Keratinocyte (primary cell): ENCODE measurements around the gene CDR2L.

Experiments used
- CTCF ChIP-seq, 3 experiments: IDR thresholded peaks in 1 of 3; conservative IDR thresholded peaks in 1 of 3; optimal IDR thresholded peaks in 1 of 3; 2 replicates in 2 of 3; 3 replicates in 1 of 3; pipeline versions ENCODE3 to v1.5.1; 2011; ENCODE audit warnings: low read length in 3 of 3, mild to moderate bottlenecking in 3 of 3, moderate library complexity in 2 of 3, control low read depth in 1 of 3, inconsistent platforms in 1 of 3; ENCODE audit not compliant: insufficient read depth in 2 of 3; ENCODE audit errors: extremely low read depth in 1 of 3
- EZH2 ChIP-seq: IDR thresholded peaks from one replicate; pipeline ENCODE4 v1.6.1; 2012; ENCODE audit warnings: inconsistent platforms, mild to moderate bottlenecking, low read length, moderate library complexity

GRCh38 chr17:74964246-74964761 is 23.1 kb upstream of the CDR2L start:
- TF ChIP-seq CTCF (optimal IDR thresholded peaks at IDR 0.05 in 1 of 3, IDR thresholded peaks at IDR 0.05 in 1 of 3, conservative IDR thresholded peaks at IDR 0.05 in 1 of 3; ENCODE audit: extremely low read depth in 1 of 3, insufficient read depth in 2 of 3, low read length in 3 of 3) (no peak), EZH2 (no peak)
